Stimulated activated naive CD4-positive, alpha-beta T cell treated with Interleukin-2 at 50 U/mL for 16 hours (primary cell): ENCODE measurements around the gene IKZF3.
"Not testable (repeated sequence)": the region's sequence is repeated elsewhere in the genome, so short reads cannot be mapped to it uniquely, and the experiment has no call there.

Experiments
- DNase-seq: peaks from one replicate; lab custom pipeline; 2025; lab: John Stamatoyannopoulos, UW

Gene IKZF3

GRCh38 chr17:39855911-39856649 is 8.0 kb downstream of the IKZF3 start:
- DNase-seq, result not testable (repeated sequence)

- DNase-seq, result no peak
Observed at GRCh38 chr17:39854909-39855308, 9.2 kb downstream of the IKZF3 start.

GRCh38 chr17:39852239-39852638 is 11.9 kb downstream of the IKZF3 start:
- DNase-seq, result no peak

- DNase-seq, result not testable (repeated sequence)
Observed at GRCh38 chr17:39850186-39850585, 13.9 kb downstream of the IKZF3 start.

- DNase-seq, result no peak
Observed at GRCh38 chr17:39848600-39848999, 15.5 kb downstream of the IKZF3 start.

GRCh38 chr17:39846205-39846604 is 17.9 kb downstream of the IKZF3 start:
- DNase-seq, result no peak

GRCh38 chr17:39845052-39845846 is 18.9 kb downstream of the IKZF3 start:
- DNase-seq, result no peak

GRCh38 chr17:39841134-39841683 is 22.9 kb downstream of the IKZF3 start:
- DNase-seq, result no peak

- DNase-seq, result no peak
Observed at GRCh38 chr17:39838784-39839183, 25.3 kb downstream of the IKZF3 start.

GRCh38 chr17:39838057-39838456 is 26.1 kb downstream of the IKZF3 start:
- DNase-seq, result no peak

- no peak for DNase-seq
Observed at GRCh38 chr17:39836117-39836516, 28.0 kb downstream of the IKZF3 start.

GRCh38 chr17:39835038-39835786 is 28.9 kb downstream of the IKZF3 start:
- DNase-seq, result no peak

GRCh38 chr17:39834017-39834416 is 30.1 kb downstream of the IKZF3 start:
- no peak for DNase-seq

GRCh38 chr17:39831588-39831987 is 32.5 kb downstream of the IKZF3 start:
- DNase-seq, result no peak

- no peak for DNase-seq
Observed at GRCh38 chr17:39828443-39828842, 35.7 kb downstream of the IKZF3 start.

- DNase-seq, result no peak
Observed at GRCh38 chr17:39826334-39826733, 37.8 kb downstream of the IKZF3 start.

GRCh38 chr17:39823407-39824054 is 40.6 kb downstream of the IKZF3 start:
- DNase-seq, result no peak

- peak; percentile 35 for DNase-seq
Observed at GRCh38 chr17:39822051-39822451, 42.1 kb downstream of the IKZF3 start.

GRCh38 chr17:39820987-39821386 is 43.1 kb downstream of the IKZF3 start:
- DNase-seq, result no peak

GRCh38 chr17:39820541-39820940 is 43.6 kb downstream of the IKZF3 start:
- no peak for DNase-seq

GRCh38 chr17:39818358-39819000 is 45.6 kb downstream of the IKZF3 start:
- no peak for DNase-seq
